HG03066 (cell line): ENCODE measurements around the gene PRKG1.
"Not testable (repeated sequence)": the region's sequence is repeated elsewhere in the genome, so short reads cannot be mapped to it uniquely, and the experiment has no call there.

Source experiments
- ATAC-seq: cut with Tn5 transposase; IDR thresholded peaks from one replicate; pipeline ENCODE4 v1.9.1; 2021; ENCODE audit warnings: low read depth; ENCODE audit not compliant: unreplicated experiment

The PRKG1 gene

DNA sequence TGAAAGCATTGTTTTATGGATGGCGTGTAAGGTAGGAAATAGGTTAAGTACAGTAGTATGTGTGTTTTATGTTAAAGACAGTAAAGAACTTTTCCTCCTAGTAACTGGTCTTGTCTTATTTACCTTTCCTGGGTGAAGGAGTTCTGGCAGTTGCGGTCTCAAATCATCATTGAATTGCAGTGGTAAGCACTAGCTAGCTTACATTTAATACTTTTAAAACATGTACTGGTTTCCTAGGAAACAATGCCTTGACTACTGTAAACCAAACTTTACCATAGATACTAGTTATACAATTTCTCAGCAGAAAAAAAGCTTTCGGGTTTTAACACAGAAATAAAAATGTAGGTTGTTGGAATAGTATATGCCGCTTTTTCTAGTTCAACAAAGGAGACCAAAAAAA is 37.7 kb downstream of the PRKG1 start:
- no peak for ATAC-seq

DNA sequence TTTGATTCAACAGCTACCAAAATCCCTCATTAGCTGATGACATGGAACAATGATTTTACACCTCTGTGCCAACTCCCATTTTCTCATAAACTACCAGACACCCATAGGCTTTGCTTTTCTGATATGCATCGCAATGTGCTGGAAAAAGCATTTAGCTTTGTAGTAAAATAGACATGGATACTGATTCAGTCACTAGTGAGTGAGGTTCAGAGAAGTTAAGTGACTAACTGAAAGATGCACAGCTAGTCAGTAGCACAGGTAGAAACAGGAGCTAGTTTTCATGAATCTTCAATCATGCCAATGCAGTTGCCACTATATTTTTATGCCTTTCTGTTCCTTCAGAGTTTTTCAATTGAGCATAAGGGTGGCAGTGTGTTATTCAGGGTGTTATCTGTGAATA is 38.7 kb downstream of the PRKG1 start:
- ATAC-seq, result no peak

DNA sequence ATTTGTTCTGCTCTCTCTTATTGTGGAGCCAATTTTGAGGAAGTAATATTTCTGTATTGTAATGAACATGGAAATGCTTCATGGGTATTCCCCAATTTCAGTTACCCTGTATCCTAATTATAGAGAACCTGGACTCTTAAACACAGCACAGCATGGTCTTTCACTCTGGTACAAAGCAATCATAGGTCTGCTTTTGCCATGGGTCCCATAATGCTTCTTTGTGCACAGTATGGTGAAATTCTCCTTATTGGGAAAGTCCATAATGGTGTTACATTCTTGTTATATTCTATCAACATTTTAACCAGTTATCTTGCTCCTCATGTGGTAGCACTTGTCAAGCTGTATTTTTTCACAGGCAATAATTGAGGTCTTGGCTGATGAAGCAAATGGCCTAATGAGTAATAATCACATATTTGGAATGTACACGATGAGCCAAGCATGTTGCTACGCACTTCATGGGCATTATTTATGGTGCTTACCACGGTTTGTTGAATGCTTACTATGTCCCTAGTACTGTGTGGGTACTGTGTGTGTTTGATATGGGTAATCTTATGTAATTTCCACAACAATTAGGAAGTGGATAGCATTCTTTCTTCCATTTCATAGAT is 42.9 kb downstream of the PRKG1 start:
- no peak for ATAC-seq

DNA sequence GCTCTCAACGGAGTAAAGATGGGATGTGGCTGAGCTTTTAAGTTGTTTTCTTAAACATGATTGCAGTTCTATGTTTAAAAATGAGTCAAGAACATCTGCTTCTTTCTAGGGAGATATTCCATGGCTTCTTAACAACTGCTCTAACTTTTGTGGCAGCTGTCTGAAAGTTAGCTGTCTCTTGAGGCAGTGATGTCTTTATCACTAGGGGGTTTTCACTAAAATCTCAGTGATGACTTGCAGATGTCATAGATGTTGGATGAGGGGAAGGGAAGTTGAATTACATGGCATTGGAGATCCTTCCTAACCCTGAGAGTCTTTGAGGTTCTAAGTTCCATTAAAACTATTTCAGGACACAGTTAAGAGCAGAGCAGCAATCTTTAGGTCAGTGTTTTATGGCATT is 43.5 kb downstream of the PRKG1 start:
- no peak for ATAC-seq

DNA sequence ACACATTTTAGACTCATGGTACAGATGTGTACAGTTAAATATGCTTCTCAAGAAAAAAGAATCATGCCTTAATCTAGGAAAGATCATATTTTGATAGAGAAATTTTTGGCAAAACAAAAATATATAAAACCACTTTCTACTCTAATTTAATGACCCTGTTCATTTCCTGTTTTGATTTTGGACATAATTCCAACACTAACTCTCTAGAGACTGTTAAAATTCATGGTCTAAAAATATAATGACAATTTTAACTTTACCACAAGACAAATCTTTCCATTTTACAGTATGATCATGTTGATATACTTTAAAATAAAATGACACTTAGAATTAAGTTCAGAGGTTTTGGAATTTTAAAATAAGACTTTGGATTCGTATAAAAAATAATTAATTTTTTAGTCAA is 45.2 kb downstream of the PRKG1 start:
- ATAC-seq, result no peak

DNA sequence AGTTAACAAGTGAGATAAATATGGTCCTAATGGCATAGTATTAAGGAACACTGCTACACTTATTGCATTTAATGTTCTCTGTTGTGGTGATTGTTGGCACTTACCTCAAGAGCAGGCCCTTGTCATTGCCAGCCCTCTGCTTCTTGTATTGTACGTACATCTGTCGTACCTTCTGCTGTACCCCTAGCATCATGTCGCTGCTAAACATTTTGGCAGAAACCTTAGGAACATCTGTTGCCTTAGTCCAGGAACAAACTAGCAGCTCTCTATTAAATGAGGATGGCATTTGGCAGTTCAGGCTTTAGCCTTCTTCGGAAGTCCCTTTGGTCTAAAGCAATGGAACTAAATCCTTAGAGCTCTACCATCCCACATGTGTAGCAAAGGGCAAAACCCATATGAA is 47.6 kb downstream of the PRKG1 start:
- no peak for ATAC-seq

DNA sequence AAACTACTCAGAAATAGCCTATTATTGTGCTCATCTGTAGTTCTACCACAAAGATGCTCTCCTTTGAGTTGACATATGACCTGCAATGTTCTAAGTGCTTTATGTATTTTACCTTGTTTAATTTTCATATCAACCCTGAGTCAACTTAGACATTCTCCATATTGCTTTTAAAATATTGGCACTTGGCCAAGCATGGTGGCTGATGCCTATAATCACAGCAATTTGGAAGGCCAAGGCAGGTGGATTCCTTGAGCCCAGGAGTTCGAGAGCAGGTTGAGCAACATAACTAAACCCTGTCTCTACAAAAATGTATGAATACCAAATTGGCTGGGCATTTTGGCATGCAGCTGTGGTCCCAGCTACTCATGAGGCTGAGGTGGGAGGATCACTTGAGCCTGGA is 50.6 kb downstream of the PRKG1 start:
- no peak for ATAC-seq

DNA sequence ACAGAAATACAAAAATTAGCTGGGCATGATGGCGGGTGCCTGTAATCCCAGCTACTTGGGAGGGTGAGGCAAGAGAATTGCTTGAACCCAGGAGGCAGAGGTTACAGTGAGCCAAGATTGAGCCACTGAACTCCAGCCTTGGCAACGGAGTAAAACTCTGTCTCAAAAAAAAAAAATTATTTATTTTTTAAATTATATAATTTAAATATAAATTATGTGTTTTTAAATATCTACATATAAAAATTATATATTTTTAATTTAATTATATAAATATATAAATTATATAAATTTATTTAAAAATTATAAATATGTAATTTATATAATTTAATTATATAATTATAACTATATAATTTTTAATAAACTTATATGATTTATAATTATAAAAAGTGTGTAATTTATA is 51.2 kb downstream of the PRKG1 start:
- ATAC-seq, result no peak

DNA sequence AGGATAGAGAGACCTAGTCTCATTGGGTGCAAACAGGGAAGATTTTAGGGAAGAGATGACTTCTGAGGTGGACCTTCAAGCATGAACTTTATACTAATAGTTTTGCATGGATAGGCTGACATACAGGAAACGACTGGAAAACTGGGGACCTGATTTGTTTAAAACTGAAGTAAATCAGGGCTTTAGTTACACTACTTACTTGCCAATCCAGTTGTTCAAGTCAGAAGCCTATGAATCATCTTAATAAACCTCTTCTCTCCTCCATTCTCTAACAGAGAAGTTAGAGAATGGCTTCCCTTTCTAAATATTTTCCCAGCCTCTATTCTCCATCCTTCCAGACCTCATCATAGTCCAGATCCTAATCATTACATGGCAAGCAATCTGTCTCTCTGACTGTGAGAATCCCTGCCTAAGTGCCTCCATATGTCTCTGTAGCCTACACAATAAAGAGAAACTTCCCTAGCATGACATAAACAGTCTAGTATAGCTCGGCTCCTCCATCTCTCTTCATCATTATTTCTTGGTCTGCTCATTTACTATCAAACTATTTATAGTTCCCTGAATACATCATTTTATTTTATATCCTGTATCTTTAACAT is 55.8 kb downstream of the PRKG1 start:
- no peak for ATAC-seq

DNA sequence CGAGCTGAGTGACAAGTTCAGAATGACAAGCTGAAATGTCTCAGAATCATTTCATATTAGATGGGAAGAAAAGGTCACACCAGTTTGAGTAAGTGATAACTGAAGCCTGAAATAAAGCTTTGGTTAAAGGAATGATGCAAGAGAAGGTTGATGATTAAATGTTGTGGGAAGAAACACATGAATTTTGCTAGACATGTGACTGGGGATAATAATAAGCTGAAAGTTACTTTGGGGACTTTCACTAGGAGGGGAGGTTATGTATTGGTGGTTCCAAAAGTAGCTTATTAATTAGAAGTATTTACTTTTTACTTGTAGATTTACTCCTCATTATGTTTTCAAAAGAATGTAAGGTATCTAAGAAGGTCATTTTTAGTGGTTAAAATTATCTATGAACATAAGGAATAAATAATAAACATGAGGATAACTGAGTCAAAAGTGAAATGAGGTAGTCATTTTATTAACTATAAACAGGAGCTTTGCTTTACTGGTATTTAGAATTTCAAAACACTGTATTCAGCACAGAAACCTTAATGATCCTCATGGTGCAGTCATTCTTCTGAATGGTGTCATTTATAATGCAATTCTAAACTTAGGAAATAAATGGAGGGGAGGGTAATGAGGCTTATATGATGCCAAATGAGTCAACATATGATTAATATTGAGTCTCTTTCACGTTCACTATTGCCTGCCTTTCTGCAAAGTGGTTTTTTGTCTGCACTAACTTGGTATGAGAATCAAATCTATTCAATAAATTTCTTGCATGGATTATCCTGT is 63.7 kb downstream of the PRKG1 start:
- no peak for ATAC-seq

DNA sequence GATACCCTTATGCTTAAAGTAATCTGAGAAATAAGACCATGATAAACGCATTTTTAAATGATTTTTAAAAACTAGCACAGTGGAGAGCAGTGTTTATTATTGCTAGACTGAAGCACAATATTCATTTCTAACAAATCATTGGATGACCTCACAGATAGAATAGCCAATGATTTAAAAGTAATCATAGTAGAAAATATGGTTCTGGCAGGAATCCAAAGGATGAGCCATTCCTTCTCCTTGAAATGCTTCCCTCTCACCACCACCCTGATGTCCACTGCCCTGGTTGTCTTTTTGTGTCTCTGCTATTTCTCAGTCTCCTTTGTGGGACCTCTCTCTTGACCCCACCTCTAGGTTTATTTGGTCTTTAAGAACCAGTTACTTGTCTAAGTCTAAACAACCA is 64.9 kb downstream of the PRKG1 start:
- no peak for ATAC-seq

DNA sequence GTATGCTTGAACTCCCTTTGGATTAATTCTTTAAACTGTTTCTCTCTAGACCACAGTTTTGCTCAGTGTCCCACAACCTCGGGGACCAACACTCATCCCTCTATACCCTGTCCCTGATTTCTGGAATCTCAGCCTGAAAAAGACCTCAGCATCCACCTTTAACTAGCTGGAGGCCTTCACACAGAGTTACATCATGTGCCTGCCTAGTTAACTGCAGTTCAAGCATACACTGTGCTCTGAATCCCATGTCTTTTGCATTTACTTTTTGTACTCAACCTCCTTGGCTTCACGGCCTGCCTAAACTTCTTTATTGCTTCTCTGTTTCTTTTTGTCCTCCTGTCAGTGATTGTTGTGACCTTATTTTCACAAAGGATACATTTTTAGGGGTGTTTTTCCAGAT is 66.7 kb downstream of the PRKG1 start:
- ATAC-seq, result no peak

DNA sequence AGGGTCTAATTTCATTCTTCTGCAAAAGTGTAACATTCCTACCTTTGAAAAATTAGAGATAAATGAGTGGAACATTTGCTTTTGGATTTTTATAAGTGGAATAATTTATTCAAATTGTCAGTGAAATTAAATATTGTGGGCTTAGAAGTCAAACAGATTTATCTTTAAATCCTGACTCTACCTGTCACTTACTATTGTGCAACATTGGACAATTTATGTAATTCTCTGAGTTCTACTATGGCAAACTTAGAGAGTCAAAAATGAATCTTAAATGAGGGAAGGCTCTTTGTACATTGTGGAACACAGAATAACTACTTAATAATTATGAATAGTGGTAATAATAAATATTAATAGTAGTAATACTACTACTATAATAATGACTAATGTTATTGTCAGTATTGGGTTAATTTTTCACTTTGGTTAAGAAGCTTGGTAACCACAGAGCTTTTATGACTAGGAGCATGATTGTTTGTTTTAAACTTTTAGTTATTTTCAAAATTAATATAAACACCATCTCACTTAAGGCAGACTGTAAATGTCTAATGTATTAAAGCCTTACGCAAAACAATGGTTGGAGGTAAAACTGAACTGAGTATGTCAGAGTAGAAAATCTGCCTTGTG is 70.0 kb downstream of the PRKG1 start:
- ATAC-seq, result no peak

DNA sequence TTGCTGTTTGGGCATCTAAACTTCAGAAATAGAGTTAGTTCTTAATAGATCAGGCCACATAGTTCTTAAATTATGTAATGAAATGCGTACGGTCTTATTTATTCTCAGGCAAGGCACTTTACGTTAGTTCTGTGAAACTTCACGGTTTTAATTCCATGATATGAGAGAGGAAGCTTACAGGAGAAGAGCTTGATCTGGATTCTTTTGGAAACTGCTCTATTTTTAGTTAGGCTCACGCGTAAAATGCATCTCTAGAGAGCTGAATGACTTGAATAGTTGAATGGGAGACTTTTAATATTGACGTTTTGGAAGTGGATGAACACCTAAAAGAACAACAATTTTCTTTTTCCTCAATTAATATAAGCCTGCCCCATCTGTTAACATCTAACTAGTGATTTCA is 71.1 kb downstream of the PRKG1 start:
- no peak for ATAC-seq

DNA sequence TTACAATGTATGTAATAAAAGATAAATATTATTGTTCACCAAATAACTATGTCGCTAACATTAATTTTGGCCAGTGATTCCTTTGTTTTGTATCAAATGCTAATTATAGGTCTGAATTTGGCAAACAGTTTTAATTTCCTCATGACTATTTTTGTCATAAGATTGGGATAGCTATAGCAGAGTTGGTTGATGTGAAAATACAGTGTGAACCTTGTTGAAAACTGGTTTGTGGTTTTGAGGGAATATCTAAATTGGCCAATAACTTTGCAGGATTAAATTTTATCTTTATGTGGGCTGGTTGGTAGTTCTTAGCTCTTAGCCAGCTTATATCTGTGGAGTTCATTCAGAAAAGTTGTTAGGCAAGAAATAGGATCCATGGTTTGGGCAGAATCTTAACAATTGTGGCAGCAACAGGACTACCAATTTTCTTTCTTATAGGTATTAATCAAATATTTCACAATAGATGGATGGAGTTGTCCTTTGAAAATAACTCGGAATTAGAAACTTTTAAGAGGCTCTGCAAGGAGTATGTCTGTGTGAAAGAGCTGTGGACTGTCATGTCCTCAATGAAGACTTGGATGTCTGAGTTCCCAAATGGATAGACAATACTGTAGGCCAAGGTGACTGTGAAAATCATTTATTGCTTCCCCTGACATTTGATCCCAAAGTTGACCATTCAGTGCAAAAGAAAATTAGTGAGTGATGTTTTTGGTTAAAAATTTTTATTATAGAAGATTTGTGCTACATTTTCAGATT is 73.5 kb downstream of the PRKG1 start:
- no peak for ATAC-seq

DNA sequence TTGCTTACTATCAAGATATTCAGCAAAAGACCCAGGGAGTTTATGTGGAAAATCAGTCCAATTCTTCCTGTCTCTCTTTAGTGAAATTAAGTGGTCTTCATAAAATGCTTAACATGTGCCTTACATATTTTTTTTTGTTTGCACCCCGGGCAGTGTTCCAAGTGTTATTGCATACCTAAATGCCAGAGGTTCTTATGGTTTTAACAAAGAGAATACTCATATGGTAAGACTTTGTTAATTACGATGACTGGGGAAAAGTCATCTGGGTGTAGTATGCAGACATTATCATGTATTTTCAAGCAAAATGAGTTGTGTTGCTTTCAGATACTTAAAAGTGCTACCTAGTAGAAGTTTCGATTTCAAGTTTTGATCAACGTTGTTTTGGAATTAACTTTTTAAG is 82.6 kb downstream of the PRKG1 start:
- ATAC-seq, result no peak

DNA sequence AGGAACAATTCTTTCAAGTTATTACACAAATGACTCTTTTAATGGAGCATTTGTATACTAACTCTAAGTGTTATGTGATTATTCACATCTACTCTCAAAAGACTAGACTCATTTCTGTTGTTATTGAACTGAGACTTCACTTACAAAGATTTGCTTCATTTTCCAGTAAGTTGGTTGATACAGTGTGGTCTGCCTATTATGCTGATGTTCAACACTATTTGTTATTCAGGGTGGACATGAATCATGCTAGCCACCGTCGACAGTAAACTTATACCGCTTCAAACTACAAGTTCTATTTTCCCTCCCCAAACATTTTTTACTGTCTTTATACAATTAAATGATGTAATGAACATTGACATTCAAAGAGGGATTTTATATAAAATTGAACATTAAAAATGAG is 84.5 kb downstream of the PRKG1 start:
- ATAC-seq, result no peak

DNA sequence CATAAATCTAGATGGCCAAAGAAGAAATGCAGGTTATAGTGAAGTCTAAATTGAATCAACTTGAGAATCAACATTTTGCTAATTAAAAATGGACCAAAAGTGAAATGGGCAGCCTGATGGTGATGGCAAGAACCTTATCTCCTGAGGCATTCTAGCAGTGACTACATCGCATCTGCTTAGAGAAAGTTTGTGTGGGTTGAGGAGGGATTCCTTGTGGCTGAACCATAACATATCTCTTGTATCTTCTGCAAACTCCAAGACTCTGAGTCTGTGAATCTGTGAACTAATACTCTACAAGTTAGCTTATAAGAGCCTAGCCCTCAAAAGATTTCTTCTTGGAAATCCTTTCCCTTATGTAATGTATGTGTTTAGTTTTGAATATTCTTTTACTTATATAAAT is 85.6 kb downstream of the PRKG1 start:
- ATAC-seq, result no peak

DNA sequence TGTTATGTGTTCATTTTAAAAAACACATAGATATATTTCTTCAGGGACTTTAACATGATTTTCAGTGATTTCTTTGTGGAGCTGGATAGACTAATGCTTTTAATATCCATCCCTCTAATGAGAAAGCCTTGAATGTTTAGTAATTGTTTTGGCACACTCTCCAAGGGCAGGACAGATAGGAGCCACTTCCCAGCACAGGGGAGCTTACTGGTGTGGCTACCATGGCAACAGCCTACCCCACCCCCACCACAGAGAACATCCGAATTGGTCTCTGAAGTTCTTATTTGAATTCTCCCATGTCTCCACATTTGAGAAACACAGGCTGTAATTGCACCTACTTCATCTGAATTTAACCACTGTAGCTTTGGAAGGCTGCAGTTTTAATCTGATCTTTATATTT is 87.7 kb downstream of the PRKG1 start:
- no peak for ATAC-seq

DNA sequence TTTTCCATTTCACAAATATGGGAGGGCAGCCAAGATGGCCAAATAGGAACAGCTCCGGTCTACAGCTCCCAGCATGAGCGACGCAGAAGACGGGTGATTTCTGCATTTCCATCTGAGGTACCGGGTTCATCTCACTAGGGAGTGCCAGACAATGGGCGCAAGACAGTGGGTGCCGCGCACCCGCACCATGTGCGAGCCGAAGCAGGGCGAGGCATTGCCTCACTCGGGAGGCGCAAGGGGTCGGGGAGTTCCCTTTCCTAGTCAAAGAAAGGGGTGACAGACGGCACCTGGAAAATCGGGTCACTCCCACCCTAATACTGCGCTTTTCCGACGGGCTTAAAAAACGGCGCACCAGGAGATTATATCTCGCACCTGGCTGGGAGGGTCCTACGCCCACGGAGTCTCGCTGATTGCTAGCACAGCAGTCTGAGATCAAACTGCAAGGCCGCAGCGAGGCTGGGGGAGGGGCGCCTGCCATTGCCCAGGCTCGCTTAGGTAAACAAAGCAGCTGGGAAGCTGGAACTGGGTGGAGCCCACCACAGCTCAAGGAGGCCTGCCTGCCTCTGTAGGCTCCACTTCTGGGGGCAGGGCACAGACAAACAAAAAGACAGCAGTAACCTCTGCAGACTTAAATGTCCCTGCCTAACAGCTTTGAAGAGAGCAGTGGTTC is 89.2 kb downstream of the PRKG1 start:
- ATAC-seq, result not testable (repeated sequence)
